GM18505 (cell line): ENCODE data around the gene CMTM4.

Experiments
- ATAC-seq: cut with Tn5 transposase; IDR thresholded peaks from one replicate; pipeline ENCODE4 v1.9.1; 2021; ENCODE audit not compliant: unreplicated experiment
- POLR2A ChIP-seq: IDR thresholded peaks from 4 replicates; pipeline ENCODE4 v1.6.1; 2011; ENCODE audit warnings: borderline replicate concordance; ENCODE audit not compliant: insufficient read depth, insufficient read length; ENCODE audit errors: extremely low read depth

The CMTM4 gene

GRCh38 chr16:66652661-66653360 is 43.7 kb downstream of the CMTM4 start:
- no peak for TF ChIP-seq POLR2A
- no peak for ATAC-seq

GRCh38 chr16:66651965-66652364 is 44.6 kb downstream of the CMTM4 start:
- no peak for ATAC-seq

GRCh38 chr16:66651474-66651765 is 45.1 kb downstream of the CMTM4 start:
- TF ChIP-seq POLR2A: no peak
- no peak for ATAC-seq

More at GRCh38 chr16:66651965-66652364, 44.6 kb downstream of the CMTM4 start:
- no peak for TF ChIP-seq POLR2A

- peak; percentile 92 for ATAC-seq
- no peak for TF ChIP-seq POLR2A
Measured at GRCh38 chr16:66650707-66651473, 45.7 kb downstream of the CMTM4 start.

GRCh38 chr16:66649636-66650205 is 46.8 kb downstream of the CMTM4 start:
- no peak for ATAC-seq
- no peak for TF ChIP-seq POLR2A

GRCh38 chr16:66649167-66649566 is 47.4 kb downstream of the CMTM4 start:
- no peak for ATAC-seq
- TF ChIP-seq POLR2A: no peak

GRCh38 chr16:66647866-66648265 is 48.7 kb downstream of the CMTM4 start:
- no peak for TF ChIP-seq POLR2A
- ATAC-seq: no peak

- ATAC-seq: no peak
- no peak for TF ChIP-seq POLR2A
Measured at GRCh38 chr16:66641387-66641786, 55.2 kb downstream of the CMTM4 start.

GRCh38 chr16:66640724-66641314 is 55.7 kb downstream of the CMTM4 start:
- ATAC-seq: no peak
- TF ChIP-seq POLR2A: no peak

GRCh38 chr16:66639091-66639885 is 57.3 kb downstream of the CMTM4 start:
- TF ChIP-seq POLR2A: no peak
- ATAC-seq: no peak

GRCh38 chr16:66637806-66638205 is 58.7 kb downstream of the CMTM4 start:
- ATAC-seq: no peak
- no peak for TF ChIP-seq POLR2A

GRCh38 chr16:66636199-66636598 is 60.3 kb downstream of the CMTM4 start:
- TF ChIP-seq POLR2A: no peak
- ATAC-seq: no peak

- no peak for TF ChIP-seq POLR2A
Measured at GRCh38 chr16:66635406-66635805, 61.1 kb downstream of the CMTM4 start.

More at GRCh38 chr16:66635406-66635805, 61.1 kb downstream of the CMTM4 start:
- no peak for ATAC-seq
